ENCODE results near the gene SLC39A1.

Gene SLC39A1

DNA sequence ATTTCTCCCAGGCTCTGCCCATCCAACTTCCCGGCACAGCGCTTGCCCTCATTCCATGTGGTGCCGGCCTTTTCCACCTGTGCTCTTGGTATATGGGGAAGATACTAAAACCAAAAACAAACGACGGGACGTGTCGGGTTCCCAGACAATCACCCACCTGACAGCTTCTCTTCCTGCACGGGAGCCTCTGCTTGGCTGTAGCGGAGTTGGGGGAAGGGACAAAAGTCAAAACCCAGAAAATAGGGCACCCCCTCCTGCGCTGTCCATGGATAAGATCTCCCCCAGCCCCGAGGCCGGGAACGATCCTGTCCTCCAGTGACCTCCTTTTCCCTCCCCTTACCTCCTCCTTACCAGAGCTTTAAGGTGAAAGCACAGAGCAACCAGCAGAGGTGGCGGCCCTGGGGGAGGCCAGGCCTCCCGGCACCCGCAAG, 13.5 kb upstream of the SLC39A1 start:
- no peak for DNase-seq

DNA sequence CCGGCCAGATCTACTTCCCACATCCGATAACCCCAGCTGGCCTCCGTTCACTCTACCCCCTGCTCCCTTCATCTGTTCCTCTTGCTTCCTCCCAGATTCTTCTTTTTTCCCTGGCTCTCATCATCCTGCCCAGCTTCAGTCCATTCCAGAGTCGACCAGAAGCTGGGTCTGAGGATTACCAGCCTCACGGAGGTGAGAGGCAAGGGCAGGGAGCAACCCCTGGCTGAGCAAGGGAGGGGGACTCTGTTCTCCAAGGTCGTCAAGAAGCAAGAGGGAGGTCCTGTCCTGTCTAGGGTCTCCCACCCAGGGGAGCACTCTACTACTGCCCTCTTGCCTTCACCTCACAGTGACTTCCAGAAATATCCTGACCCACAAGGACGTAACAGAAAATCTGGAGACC, 10.2 kb upstream of the SLC39A1 start:
- no peak for DNase-seq

DNA sequence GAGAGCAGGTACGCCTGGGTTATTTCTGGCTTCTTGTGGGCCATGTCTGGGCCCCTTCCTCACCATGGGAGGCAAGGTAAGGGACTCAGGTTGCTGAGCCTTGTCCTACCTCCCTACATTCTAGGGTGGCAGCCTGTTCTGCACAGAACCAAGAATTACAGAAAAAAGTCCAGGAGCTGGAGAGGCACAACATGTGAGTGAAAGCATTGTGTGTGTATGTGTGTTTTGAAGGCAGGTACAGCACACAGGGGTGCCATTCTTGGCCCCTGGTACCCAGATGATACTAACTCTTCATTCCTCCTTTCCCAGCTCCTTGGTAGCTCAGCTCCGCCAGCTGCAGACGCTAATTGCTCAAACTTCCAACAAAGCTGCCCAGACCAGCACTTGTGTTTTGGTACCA, 9.7 kb upstream of the SLC39A1 start:
- DNase-seq, result no peak

DNA sequence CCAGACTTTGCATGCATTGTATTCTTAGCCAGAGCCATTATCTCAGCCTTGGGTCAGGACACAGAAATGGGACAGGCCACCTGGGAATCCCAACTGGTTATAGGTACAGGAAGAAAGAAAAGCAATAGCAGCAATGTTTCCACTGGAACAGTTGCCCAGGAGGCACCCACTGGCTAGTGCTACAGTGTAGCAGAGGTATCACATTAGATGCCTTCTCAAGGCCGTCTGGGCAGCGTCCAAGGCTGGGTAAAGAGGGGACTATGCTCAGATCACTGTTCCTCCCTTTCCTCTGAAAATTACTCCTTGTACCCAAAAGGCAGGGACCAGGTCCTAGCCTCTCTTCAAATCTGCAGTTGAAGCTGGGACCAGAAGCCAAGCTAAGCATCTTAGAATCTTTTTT, 7.0 kb upstream of the SLC39A1 start:
- DNase-seq, result no peak

DNA sequence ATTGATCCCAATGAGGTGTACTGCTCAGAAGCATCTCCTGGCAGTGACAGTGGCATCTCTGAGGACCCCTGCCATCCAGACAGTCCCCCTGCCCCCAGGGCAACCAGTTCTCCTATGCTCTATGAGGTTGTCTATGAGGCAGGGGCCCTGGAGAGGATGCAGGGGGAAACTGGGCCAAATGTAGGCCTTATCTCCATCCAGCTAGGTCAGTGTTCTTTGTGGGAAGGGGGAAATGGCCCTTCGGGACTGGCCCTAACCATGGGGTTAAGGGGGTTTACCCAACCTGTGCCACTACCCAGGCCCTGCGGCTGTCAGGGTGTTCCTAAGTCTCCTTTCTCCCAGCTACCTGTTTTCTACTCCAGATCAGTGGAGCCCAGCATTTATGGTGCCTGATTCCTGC, 5.6 kb upstream of the SLC39A1 start:
- no peak for DNase-seq

DNA sequence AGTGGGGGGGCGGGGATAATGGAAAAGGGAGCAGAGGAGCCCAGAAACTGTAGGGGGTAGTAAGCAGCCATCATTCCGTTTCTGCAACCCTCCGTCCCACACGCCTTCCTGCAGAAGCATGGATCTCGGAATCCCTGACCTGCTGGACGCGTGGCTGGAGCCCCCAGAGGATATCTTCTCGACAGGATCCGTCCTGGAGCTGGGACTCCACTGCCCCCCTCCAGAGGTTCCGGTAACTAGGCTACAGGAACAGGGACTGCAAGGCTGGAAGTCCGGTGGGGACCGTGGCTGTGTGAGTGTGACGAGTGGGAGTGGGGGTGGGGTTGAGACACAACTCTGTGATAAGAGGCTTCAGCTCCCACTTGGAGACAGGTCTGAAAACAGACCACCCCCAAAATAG, 5.1 kb upstream of the SLC39A1 start:
- no peak for DNase-seq

DNA sequence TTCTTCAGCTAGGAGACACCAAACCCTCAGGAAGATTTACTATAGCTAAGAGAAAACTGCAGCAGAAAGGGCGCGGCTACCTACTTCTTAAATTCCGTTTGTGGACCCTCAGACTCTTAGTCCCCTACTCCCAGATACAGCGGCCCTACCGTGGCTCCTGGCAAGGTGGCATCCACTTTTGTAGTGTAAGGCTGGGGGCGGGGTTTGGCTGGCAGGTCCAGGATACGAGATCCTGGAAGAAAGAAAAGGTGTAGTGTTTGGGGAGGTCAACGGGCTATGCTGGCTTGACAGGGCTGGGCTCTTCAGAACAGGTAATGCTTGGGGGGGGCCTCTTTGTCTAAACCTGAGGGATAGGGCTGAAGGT, 4.6 kb upstream of the SLC39A1 start:
- no peak for DNase-seq

DNA sequence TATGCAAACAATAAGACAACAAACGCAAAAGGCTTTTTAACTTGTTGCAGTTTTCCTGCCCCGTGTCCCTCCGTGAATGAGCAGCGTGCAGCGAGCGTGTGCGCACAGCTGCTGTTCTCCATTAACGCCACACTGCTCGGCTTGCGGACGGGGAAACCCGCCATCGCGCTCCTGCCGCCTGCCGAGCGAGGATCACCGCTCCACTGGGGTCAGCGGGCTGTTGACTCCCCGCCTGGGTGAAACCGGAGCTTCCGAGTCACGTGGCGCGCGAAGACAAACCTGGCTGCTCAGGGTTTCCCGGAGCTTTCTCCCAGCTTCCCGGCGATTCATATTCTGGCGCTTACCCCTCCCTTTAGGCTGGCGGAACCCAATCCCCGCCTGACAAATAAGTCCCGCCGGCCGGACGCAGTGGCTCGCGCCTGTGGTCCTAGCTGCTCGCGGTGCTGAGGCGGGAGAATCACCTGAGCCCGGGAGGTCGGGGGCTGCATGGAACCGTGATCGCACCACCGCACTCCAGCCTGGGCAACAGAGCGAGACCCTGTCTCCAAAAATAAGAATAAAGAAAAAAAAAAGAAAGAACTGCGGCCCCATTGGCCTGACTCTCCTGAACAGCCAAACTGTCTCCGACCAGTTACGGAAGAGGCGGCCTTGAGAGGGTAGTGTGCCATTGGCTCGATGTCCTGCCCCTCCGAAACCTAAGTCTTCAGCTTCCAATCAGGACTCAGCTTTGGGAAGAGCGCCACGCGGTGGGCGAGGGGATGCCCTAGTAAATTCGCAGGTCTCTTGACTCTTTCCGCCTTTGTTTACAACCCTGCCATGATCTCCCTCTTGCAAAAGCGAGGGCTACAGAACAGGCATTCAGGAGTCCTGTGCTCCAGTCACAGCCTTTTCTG, 4.0 kb upstream of the SLC39A1 start, which contains the start of gene CREB3L4:
CREB3L4 (plus strand) TSS at position 796 of the 893 bp plus-strand sequence. CDS start 624 bp downstream, outside the sequence.
- peak; percentile 97 for DNase-seq

DNA sequence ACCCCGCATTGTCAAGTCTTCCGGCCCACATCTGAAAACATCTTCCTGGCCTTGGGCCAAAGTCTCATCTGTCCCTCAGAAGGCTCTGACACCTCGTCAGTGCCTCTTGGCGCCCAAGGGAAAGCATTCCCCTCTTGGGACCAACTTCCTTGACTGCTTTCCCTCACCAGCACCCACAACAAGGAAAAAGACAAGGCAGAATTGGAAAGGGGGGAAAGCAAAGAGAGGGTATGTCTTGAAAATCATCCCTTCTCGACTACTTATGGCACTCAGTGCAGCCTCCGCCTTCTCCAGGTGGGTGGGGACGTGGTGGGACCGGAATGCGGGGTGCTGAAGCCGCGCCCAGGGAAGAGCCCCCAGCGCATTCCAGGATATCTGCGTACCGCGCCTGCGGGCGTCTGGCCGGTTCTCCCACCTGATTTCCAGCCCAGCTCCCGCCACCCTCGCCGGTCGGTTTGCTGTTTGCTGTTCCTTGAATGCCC, 554 bp upstream of the SLC39A1 start:
- DNase-seq, result peak; percentile 73

DNA sequence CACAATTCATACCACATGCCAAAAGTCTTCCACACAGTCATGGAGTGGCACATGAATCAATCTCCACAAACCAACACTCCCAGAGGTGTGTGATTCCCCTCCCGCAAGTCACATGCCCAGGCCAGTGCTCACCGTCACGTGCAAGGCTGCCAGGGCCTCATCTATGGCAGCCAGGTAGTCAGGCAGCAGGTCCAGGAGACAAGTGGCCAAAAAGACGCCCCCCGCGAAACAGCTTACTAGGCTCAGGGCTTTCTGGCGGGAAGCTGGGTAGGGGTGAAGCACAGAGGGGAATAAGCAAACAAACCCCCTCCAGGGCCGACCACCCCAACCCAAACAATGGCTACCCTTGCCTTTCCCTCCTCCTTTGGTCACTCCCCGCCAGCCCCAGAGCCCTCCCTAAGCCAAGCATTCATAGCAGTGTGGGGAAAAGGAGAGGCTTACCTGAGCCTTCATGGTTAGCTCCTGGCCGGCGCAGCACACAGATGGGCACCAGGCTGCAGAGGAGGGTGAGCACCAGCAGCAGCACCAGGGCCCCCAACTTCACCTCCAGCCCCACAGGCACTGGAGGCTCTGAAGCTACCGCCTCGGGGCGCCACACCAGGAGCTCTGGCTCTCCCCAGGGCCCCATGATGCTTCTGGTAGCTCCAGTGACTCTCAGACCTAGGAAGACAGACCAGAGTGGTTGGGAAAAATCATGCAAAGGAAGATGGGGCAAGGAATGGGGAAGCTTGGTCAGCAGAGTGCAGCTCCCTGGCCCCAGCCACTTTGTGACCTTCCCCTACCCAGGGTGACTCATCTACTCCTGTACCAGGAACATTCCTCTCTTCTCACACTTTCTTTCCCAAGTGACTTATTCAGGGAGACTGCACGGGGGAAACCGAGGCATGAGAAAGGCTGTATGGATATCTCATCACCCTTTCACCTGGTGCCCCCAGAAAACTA, 978 bp downstream of the SLC39A1 start:
- no peak for DNase-seq

DNA sequence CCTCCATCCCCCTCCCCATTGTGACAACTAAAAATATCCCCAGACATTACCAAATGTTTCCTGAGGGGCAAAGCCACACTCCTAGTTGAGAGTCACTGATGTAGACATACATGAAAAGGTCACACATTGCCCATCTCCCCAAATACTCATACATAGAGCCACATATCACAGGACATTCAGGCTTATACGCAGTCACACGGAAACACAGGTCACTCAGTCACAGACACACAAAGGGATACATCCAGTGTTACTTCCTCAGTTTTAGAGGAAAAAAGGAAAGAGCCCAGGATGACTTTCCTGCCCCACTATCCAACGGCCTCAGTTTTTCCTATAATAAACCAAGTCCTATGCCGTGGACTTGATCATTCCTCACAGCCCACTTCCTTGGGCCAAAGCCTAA, 1.9 kb downstream of the SLC39A1 start:
- DNase-seq, result no peak

DNA sequence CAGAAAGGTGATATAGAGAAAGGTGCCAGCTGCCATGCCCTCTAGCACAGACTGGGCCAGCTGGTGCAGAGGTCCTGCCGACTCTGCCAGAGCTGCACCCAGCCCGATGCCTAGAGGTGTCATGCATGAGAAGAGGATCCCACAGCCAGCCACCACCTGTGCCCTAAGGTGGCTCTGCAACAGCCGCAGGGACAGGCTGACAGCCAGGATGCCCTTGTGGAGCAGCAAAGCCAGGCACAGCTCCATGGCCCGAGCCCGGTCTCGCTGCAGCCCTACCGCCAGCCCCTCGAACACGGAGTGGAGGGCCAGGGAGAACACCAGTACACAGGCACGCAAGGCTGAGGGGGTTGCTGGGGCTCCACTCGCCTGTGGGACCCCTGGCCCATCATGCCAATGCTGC, 3.1 kb downstream of the SLC39A1 start:
- no peak for DNase-seq

DNA sequence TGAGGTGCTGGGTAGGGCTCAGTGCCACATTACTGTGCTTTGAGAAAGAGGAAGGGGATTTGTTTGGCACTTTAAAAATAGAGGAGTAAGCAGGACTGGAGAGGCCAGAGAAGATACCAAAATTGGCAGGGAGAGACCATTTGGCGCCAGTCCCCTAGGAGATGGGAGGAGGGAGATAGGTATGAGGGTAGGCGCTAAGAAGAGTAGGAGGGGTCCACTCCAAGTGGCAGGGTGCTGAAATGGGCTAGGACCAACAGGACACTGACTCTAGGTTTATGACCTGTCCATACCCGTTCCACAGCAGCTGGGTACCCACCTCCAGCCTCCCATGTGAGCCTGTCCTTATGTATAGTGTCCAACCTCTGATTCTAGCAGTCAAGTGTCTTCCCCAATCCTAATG, 3.9 kb downstream of the SLC39A1 start:
- DNase-seq, result no peak

DNA sequence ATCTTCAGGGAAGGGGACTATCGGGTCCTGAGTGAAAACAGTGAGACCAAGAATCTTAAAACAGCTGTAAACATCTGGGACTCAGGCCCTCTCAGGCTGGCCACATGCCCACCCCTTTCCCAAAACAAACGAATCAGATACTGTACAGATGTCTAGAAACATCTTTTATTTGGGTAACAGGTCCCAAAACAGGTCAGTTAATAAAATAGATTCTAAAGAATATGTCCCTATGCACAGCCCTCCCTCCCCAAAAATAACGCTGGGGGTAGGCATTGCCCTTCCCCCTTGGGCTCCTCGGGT, 4.4 kb downstream of the SLC39A1 start:
- DNase-seq, result no peak

DNA sequence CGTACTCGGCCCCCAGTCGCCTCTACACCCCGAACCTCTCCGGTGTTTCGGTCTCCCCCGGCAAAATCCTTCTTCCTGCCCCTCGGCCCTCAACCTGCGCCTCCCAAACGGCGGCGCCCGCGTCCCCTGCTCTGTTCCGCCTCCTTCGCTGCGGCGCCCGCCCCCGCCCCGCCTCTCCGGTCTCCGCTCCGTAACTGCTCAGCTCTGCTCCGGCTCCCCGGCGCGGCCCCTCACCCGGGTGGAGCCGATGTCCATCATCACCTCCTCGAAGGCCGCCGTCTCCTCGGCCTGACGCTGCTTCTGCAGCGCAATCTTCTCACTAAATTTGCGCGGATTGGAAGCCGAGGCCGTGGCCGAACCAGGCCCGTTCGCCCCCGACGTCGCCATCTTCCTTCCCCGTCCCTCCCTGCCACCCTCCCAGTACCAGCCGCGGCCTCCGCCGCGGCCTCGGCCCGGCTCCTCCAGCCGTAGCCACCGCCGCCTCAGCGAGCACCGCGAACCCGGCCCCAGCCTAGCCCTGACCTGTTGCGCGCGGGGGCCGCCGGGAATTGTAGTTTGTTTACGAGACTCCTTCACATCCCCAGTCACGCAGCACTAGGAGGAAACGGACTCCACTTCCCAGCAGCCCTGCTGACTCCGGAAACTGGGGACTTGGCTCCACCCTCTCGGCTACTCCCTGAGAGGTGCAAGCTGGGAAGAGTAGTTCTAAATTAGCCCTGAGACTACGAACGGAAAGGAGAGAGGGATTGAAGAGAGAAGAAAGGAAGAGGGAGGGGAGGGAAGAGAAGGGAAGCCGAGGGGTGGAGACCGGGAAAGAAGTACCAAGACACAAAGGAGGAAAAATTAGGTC, 5.0 kb downstream of the SLC39A1 start, which contains the start of gene CRTC2:
CRTC2 (minus strand) TSS at position 502 of the 850 bp plus-strand sequence; CDS start at position 387, 115 bp downstream.
- DNase-seq, result peak; percentile 99

DNA sequence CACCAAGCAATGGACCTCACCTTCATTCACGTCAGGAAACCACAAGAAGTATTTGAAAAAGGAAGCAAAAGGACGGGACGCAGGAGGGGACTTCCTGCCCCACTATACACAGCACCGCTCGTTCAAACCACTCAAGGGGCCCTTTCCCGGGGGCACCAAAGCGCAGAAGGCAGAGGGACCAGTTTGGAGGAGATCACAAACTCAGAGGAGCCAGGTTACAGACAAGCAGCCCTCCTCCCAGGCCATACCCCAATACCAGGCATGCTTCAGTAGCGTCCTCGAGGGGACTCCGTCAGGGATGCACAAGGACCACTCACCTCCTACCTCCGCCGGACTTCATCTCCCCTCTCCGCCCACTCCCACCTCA, 5.6 kb downstream of the SLC39A1 start:
- DNase-seq, result no peak

DNA sequence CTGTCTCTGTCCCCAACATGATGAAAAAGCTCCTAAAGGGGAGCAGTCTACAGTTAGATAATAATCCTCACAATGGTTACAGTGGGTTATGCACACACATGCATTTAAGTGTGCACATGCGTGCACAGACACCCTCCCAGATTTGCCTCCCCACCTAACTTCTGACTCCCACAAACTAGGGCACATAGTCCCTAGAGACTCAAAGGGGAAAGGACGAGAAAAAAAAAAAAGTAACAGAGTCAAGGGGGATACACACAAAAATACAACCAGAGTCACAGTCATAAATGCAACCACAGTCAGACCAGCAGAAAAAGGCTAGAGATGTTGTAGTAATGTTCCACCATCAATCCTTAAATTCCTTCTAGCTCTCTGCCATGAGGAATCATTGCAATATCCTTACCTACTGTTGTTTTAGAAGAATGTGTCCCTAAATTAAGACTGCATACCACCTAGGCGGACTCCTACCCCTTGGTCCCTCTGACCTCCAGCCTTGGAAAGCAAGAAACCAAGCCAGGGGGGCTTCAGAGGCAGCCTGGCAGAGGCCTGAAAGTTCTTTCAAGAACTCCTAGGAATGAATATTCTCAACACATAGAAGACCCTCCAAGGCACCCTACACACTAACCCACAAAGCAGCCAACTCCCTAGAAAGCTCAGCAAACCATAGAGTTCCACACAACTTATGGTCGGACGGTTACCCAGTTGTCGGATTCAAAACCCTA, 6.2 kb downstream of the SLC39A1 start:
- no peak for DNase-seq

DNA sequence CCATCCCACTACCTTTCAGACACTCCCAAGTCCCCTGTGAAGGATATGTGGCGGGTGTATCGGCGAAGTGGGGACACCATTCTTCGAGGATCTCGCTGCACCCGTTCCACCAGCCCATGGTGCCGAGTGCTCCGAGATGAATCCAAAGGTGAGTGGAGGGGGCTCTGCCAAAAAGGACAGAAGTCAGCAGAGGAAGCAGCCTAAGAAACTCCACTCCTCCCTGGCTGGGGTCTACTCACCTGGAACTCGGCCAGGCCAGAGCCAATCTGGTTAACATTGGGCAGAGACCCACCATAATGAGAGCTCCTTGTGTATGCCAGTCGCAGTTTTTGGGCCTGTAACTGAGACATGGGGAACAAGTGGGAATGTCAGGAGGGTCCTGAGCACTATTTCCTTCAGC, 8.5 kb downstream of the SLC39A1 start:
- no peak for DNase-seq

DNA sequence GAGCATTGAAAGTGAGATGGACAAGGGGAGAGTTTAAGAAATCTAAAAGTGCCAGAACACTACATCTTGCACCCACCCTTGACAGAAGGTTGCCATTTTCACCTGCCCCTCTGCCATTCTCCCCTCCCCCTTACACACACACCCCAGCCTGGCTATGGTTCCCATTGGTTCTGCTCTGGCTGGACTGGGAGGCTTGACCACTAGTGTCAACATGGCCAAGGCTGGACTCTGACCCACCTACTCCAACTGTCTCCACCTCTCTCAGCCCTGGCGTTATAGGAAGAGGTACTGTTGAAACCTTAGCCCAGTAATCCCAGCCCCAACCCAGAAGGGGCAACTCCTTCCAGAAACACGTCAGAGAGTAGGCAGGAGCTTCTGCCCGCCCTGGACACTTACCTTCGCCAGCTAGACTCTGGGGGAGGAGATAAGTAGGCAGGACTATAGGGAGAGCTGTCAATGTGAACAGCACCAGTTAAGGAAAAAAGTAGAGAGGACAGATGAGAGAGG, 9.4 kb downstream of the SLC39A1 start:
- no peak for DNase-seq

DNA sequence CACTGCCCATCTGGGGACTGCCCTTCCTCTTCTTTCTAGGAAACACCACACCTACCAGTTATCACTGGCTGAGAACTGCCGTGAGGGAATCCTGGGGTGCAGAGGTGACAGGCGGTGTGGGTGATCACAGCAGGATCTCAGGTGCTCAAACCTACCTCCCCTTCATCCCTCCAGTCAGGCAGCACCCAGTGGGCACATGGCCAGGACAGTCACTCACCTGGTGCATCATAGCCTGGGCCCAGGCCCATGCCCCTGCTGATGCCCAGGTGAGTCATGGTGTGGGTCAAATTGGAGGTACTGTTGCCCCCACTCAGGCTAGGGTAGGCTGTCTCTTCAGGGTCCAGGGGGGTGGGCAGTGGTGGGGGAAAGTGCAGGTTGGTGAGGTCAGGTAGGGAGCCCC, 11.5 kb downstream of the SLC39A1 start:
- no peak for DNase-seq

DNA sequence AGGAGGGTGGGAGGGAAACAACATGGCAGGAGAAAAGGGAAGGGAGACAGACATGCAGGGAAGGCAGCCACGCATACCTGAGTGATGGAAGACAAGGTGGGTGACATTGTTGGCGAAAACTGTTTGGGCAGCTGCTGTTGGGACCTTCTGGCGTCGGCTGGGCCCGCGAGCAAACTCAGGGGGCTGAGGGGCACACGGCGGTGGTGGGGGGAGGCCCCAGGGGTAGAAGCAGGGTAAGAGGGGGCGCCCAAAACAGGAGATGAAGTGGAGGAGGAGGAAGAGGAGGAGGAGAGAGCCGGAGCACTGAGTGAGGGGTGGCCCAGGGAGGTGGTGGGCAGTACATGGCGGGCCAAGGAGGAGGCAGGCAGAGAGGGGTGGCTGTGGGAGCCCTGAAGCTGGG, 12.2 kb downstream of the SLC39A1 start:
- no peak for DNase-seq

Data from NCI-H2227 treated with DMSO at 0.1 percent for 48 hours (cell line).